ENCODE data around the gene LRIG1.
"Not testable (repeated sequence)": the region's sequence is repeated elsewhere in the genome, so short reads cannot be mapped to it uniquely, and the experiment has no call there.

LRIG1 gene

DNA sequence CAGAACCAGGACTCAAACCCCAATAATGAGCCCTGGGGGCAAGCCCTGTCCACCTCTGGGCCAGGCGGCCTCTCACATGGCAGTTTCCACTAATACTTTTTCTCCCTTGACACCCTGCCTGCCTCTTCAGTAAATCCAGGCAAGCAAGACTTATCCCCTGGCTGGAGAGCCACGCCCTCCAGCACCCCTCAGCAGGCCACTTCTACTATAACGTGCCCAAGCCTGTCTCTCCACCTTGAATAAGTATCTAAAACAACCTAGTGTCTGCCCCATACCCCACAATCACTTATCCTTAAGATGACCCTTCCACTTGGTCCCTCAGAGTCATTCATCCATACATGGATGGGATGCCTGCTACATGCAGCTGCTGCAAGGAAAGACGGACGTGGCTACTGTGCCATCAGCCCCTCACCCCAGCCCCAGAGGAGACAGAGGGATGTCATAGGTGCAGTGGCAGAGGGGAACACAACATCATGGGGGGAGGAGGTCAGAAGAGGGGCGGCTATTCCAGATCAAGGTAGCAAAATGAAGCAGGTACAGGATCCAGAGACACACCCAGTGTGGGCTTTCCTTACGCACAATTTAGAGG lies 63.4 kb downstream of the LRIG1 start:
- no peak for DNase-seq

DNA sequence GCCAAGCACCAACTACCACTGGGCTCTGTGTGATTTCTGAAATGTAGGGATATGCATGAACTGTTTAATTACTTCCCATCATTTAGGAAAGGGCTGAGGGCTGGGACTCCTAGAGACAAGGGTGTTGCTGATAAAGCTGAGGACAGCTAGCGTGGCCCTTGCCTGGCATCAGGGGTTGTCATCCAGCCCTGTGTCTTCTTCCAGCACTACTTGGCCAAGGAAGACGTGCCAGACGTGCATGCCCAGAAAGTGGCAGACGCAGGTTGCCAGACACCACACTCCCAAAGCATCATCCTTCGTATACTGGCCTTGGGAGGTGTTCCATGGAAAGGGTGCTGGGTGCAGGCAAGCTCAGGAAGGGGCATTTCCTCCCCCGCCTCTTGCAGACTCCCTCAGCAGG lies 64.8 kb downstream of the LRIG1 start:
- DNase-seq = no peak

DNA sequence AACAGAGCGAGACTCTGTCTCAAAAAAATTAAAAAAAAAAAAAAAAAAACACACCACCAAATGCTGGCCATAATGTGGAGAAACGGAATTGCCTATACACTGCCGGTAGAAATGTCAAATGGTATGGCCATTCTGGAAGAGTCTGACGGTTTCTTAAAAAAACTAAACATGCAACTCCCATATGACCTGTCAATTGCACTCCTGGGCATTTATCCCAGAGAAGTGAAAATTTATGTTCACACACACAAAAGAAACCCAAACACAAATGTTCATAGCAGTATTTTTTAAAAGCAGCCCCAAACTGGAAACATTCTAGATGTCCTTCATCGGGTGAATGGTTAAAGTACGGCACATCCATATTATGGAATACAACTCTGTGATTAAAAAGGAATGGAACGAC lies 66.1 kb downstream of the LRIG1 start:
- no peak for DNase-seq

DNA sequence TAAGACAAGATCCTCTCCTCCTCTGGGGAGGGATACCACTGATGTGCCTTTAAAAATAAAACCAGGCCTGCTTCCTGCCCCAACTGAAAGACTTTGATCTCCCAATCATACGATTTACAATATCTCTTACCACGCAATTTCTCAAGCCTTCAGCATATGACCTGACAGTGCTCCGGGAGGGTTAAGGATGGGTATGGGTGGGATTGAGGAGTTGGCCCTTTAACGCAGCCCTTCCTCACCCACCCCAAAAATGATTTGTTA lies 67.4 kb downstream of the LRIG1 start:
- no peak for DNase-seq

DNA sequence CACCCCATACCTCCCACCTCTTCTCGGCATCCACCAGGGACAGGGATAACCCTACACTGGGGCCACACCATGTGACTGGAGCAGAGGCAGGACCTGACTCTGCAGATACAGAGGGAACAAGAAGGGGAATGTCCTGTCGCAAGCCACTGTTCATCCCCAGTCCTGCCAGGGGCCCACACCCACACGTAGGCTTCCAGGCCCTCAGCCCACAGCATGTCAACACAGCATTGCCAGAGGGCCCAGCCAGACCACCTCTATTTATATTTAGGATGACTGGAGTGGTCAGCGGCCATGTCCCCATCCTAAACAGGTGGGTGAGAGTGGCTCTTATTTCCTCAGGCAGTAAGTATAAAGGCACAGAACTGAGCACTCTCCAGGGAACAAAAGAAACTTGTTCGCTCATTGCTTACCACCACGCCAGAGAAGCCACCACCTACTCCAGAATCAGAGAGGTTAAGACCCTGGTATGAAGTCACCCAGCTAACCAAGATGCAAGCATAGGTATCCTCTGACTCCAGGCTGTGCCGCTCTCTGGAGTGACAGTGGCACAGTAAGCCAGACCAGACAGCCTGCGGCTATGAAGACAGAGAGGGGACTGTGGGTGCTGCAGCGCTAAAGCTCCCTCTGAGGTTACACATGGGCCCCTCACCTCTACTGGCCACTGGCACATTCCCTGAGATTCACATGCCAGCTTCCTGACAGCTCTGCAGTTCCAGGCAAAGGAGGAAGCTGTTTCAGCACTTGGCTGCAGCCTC lies 67.9 kb downstream of the LRIG1 start:
- no peak for DNase-seq

DNA sequence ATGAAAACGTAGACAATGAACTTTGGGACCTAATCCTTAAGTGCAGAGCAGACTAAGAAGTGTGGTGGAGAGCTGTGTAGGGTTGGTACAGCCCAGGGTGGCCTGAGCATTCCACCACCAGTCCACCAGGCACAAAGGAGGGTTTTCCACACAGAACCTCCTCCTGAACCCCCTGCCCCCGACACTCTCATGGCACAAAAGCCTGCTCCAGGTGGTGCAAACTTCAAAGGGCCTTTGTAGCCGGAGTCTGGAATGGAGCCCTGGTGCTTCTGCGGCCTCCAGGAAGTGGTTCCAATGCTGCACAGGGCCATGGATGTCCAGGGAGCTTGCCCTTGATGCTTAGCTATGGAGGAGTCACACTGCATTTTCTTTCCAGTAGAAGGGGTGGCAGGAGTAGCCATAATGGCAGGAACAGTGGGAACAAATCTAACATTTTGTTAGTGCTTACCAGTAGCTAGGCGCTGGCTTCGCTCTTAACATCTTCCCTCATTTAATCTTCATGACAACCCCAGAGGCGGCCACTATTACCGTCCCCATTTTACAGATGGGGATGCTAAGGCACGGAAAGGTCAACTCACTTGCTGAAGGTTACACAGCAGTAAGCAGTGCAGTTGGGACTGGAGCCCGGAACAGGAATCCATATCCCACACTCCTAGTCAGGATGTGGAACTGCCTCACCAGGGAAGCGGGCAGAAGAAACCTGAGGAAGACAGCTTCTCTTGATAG lies 68.6 kb downstream of the LRIG1 start:
- DNase-seq = no peak

DNA sequence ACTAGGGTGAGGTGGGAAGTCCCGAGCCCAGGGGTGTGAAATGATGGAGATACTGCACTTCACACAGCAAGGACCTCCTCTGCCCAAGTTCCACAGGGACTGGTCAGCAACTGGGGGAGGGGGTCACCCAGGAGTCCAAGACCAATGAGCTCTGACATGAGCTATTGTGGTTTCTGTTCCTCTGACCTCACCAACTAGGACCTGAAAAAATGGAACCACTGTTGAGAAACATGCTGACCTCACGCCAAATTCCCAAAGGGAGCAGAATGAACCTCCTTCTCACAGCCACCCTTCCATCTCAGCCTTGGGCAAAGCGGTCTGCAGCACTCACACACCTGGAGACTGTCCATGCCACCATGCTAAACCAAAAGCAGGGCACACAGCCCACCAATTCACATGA lies 69.3 kb downstream of the LRIG1 start:
- no peak for DNase-seq

DNA sequence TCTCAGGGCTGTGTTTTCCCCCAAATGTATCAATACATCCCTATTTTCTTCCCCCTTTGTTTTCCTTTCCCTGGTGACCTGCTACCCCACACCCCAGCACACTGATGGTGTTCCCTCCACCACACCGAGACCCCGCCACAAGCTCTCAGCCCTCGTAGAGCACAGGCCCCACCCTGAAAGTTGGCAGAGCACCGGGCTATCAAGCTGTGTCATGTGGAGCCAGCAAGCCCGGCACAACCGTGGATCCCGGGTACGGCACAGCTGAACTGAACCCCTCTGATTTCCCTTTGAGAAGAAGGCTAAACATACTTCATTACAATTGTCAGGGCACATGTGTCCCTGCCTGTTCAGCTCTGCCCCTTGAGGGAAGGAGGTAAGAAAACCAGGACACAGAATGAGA lies 69.9 kb downstream of the LRIG1 start:
- DNase-seq = no peak

DNA sequence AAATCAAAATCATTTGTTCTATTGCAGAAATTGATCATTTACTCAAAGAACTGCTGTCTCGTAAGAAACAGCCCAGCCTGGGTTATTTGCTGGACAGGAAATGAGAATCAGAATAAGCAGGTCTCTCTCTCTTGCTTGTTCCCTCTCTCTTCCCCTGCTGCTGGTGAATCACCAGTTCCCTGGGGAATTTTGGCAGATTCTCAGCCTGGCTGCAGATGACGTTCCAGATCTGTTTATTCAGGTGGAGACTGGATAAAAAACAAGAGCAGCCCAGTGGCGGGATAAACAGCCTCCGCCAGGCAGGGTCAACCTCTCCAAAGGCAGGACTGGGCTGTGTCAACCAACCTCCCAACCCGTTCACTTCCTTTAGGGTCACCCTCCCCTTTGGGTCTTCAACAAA lies 72.1 kb downstream of the LRIG1 start:
- no peak for DNase-seq

DNA sequence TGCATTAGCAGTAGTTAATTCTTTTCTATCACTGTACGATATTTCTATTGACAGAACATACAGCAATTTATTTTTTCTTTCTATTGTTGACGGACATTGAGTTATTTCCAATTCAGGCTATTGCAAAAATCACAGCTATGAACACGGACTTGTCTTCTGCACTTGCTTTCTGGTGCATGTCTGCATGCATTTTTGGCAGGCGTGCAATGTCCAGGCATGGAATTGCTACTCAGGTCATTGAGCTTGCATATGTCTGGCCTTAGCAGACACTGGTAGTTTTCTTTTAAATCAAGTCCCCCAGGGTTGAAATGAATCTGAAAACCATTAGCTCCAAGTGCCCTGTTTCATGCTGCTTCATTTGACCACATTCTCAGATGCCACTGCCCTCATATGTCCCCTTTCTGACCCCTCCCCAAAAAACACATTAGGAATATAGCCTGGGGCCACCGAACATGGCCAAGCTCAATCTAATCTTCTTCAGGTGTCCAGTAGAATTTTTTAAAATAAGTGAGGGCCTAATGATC lies 72.8 kb downstream of the LRIG1 start:
- DNase-seq = no peak

DNA sequence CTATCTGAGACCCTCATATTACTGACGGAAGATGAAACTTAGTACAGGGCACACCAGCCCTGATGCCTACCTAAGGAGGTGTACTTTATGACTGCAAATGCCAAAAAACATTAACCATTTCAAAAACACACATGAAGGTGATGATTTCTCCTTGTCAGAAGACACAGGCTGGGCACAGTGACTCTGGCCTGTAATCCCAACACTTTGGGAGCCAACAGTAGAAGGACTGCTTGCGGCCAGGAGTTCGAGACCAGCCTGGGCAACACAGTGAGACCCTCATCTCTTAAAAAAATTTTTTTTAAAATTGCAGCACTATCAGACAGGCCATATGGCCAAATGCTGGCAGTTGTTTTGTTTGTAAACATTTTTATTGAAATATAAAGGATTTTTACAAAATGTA lies 73.5 kb downstream of the LRIG1 start:
- DNase-seq = no peak

DNA sequence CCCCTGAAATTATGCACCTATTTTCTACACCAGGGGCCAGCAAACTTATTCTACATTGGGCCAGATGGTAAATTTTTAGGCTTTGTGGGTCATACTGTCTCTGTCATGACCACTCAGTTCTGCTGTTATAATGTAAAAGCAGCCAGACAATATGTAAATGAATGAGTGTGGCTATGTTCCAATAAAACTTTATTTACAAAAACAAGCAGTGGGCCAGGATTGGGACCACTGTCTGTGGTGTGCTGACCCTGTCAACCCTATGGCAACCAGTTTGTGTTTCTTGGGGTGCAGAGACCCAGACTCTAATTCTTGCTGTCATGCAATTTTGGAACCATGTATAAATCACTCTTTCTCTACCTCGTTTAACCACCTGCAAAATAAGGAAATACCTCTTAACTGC lies 74.7 kb downstream of the LRIG1 start:
- DNase-seq = no peak

DNA sequence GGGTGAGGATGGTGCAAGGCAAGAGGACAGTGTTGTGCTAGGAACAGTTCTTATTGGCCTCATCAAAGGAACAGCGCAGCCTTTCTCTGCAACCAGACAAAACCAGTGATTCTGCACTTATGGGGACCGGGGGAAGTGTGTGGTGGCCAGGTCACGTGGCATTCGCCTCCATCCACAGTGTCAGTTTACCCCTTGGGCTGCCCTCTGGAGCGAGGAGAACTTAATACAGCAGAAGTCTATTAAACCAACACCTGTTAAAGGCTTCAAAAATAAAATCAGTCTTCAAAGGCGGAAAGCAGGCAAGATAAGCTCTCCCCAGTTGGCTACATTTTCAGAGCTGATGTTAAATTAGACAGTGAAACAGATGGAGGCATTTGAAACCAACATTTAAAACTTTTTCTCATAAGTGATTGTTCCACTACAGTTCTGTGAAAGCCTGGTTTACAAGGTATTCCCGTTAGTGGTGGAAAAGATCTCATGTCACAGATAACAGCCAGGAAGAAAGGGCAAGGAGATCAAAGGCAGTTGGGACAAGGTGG lies 75.2 kb downstream of the LRIG1 start:
- DNase-seq = no peak

DNA sequence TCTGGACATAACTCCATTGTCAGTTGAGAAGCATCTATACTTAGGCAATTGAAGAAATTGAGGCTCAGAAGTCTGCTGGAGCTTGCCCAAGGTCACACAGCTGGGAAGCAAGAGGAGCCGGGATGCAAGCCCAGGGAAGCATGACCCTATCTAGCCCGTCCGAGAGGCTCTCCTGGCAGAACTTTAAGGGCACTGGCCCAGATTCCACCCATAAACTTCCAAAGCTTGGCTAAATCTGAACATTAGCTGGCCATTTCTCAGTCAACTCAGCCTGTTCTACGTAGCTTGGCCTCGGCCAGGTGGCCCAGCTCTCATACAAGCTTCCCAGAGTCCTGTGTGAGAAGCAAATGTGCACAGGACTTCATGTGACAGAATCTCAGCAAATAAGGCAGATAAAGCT lies 75.8 kb downstream of the LRIG1 start:
- no peak for DNase-seq

DNA sequence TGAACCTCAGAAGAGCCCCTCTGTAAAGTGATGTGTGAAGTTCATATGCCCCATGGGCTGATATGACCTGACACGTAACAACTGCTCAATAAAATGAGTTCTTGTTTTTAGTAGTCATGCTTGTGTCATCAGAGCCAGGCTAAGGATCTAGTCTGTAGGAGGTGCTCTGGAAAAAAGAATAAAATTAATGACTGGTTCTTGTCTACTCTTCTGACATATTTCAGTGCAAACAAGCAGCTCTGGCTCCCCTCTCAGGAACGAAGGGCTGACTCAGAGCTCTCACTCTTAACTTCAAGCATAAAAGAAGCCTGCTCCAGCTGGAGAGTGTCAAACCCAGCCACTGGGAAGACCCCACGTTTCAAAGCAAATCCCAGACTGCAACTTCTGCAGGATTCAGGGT lies 77.0 kb downstream of the LRIG1 start:
- DNase-seq = no peak

DNA sequence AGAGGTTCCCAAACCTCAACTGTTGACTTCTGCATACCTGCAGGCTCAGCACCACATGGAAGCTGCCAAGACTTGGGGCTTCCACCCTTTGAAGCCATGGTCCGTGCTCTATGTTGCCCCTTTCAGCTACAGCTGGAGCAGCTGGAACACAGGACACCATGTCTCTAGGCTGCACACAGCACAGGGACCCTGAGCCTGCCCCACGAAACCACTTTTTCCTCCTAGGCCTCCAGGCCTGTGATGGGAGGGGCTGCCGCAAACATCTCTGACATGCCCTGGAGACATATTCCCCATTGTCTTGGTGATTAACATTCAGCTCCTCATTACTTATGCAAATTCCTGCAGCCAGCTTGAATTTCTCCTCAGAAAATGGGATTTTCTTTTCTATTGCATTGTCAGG lies 78.9 kb downstream of the LRIG1 start:
- DNase-seq = not testable (repeated sequence)

DNA sequence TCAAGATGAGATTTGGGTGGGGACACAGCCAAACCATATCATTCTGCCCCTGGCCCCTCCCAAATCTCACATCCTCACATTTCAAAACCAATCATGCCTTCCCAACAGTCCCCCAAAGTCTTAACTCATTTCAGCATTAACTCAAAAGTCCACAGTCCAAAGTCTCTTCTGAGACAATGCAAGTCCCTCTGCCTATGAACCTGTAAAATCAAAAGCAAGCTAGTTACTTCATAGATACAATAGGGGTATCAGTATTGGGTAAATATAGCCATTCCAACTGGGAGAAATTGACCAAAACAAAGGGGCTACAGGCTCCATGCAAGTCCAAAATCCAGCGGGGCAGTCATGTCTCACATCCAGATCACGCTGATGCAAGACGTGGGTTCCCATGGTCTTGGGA lies 79.7 kb downstream of the LRIG1 start:
- DNase-seq = not testable (repeated sequence)

DNA sequence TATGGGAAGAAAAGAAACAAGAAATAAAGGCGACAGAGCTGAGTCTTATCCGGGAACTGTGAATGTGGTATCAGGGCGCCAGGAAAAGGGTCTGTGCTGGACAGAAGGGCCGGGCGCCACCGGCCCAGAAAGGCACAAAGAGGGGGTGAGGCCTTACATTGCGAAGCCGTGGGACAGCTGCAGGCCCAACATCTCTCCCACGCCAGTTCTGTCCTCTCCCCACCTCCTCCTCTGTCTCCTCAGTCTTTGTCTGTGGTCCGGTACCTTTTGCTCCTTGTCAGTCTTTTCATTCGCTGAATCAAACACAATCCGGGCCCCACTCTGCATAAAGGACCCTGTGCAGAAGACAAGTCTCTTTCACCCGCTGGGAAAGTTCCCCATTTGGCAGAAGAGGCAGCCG lies 81.8 kb downstream of the LRIG1 start:
- DNase-seq = no peak

DNA sequence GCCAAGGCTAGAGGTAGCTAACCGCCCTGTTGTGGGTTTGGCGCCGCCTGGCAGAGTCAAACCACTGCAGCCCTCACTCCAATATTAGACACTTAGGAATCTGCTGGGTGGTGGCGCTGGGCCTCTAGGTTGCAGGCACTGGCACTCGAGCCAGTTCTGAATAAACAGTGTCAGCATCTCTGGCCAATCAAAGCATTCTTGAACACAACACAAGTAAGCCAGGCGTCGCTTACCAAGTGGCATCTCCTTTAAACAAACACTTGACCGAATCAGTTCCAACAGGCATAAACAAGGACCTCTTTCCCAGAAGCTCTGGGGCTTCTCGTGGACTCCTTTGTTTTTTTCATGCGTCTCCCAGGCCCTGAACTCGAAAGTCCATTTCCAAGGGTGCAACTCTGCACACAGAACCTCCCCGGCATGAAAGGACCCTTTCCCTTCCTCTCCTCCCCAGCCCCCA lies 82.3 kb downstream of the LRIG1 start:
- no peak for DNase-seq

DNA sequence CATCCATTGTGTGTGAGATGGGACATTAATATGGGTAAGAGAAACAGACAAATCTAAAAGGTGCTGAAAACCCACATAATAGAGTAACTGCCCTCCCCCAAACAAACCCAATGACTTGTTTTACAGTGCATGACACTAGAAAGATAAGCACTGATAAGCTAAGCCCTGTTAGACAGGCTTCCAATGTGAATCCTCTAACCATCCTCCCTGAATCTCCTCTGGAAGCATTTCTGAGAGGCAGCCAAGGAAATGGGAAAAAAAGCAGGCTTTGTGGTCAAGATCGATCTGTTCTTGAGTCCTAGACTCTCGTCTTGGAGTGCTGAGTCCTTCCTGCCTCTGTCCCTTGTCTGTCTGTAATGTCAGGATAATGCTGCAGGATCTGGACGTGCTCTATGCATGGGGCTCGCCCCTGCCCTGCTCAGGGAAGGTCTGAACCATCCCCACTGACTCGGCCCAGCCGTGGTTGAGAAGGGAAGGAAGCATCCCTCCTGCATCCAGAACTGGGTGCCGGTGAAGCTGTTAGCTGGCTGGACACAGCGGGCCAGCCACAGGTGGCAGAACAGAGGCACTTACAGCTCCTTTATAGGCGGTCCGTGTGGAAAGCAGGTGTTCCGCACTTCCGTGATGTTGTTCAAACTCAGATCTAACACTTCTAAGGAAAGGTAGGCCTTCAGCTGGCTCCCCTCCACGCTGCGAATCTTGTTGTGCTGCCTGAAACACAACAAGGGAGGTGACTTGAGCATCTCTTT lies 84.1 kb downstream of the LRIG1 start:
- DNase-seq = no peak

DNA sequence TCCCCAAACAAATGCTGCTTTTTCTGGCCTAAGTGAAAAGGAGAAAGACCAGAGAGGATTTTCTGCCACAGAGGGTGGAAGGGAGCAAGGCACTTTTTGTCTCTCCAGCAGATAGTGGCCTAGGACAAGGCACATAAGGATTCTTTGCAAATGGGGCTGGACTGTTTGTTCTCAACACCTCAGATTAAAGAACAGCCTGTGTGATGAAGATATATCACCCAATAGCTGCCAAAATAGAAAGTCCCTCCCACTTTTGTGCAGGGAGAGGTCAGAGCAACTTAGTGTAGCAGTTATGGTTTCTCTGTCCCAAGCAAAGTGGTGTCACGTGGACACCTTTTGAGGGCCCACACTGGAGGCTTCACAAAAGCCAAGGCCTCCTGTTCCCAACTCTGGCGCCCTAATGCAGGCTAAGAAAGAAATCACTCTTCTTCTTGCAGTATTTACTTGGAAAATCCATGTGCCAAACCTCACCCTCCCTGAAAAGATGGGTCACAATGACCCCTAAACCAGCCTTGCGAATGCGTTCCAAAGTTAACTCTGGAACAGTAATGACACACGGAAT lies 84.9 kb downstream of the LRIG1 start:
- no peak for DNase-seq

DNA sequence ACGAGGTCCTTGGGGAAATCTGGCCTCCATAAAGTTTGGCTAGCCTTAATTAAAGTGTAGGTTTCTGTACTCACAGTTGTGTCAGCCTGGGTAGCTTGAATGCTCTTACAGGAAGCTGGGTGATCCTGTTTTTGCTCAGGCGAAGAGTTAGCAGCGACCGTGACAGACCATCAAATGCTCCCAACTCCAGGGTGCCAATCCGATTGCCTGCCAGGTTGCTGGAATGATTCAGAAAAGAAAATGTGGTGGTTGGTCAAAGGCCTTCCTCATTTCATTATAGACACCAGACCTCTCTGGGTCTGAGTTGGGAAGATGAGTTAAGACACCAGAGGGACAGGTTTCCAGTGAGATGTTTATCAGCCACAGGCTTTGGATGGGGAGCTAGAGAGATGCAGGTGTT lies 86.0 kb downstream of the LRIG1 start:
- no peak for DNase-seq

DNA sequence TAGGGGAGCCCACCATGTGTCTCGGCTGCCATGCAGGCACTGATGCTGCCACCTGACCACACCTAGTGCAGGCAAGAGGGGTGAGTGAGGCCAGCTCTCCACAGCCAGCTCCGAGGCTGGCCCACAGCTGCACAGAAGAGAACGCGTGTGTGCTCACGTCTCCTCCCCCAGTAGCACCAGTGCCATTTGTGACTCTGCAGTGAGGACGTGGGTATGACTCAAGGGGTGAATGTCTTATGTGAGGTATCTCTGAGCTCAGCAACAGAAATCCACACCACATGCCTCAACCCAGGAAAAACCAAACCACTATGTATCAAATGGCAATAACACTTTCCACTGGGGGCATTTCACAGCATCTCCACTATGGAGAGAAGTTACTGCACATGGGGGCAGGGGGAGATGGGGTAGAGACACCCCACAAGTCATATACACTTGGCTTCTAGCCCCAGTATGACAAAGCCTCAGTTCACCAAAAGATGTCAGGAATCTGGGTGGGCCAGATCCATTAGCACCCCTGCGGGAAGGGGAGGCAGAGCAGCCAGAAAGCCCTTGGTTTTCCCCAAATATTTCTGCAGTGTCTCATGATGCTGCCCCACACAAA lies 87.6 kb downstream of the LRIG1 start:
- DNase-seq = no peak

All from activated CD8-positive, alpha-beta memory T cell treated with anti-CD3 and anti-CD28 coated beads for 24 hours (primary cell).